Left lung (tissue), 10 donors: ENCODE results near the gene SPSB2. TPM values are rescaled to one million over a fixed set of nuclear protein-coding genes. Genes with fewer than 3 reads are reported as not detected.
"Not testable (repeated sequence)": the region's sequence is repeated elsewhere in the genome, so short reads cannot be mapped to it uniquely, and the experiment has no call there.

Source experiments
- ATAC-seq: fragments of 200-7000 bp; cut with Tn5 transposase; one replicate; pipeline ENCODE4 v1.9.1; 2020; ENCODE audit warnings: moderate library complexity
- DNase-seq, 4 donors: peaks; one replicate each; pipeline ENCODE4 v3.0.0-alpha.2; 2013 to 2020
- H3K27ac ChIP-seq, 2 donors: fragments of 200-600 bp; sonication (generic) in 1 of 2; one replicate each; pipeline versions ENCODE4 v1.5.0 to v1.8.0; 2020 to 2021
- H3K27me3 ChIP-seq, 2 donors: fragments of 200-600 bp; sonication (generic) in 1 of 2; one replicate each; pipeline versions ENCODE4 v1.5.0 to v1.8.0; 2020 to 2021
- H3K36me3 ChIP-seq, 2 donors: fragments of 200-600 bp; sonication (generic) in 1 of 2; one replicate each; pipeline versions ENCODE4 v1.5.0 to v1.8.0; 2020 to 2021
- H3K4me1 ChIP-seq, 2 donors: fragments of 200-600 bp; one replicate each; pipeline ENCODE4 v1.8.0; 2021
- H3K4me3 ChIP-seq, 2 donors: fragments of 200-600 bp; sonication (generic) in 1 of 2; one replicate each; pipeline versions ENCODE4 v1.5.0 to v1.8.0; 2020 to 2021; ENCODE audit warnings: mild to moderate bottlenecking in 1 of 2
- H3K9me3 ChIP-seq, 2 donors: fragments of 200-600 bp; sonication (generic) in 1 of 2; one replicate each; pipeline versions ENCODE4 v1.5.0 to v1.8.0; 2020 to 2021
- intact Hi-C, 2 donors: fragments of 100-400 bp; cut with DNase I; formaldehyde crosslinking; loops; one replicate each; pipeline versions ENCODE4 v1.11.2 to v1.14.2; 2022
- polyA plus RNA-seq, 6 donors: library from polyadenylated mRNA; unstranded; fragments of 120-200 nt; gene quantifications; one replicate each; pipeline ENCODE4 v1.2.1, GENCODE V29; 2013; ENCODE audit not compliant: insufficient read length in 6 of 6
- total RNA-seq, 2 donors: library from RNA; stranded (reverse); fragmentation: NEBNext Ultra II Directional; extraction: Animal tissue kit (Norgen Biotek cat#: 25700); gene quantifications; one replicate each; pipeline ENCODE4 v1.2.1, GENCODE V29; 2021
- TF ChIP-seq, protein P1 (sequence below), 2 donors: fragments of 200-600 bp; sonication (generic) in 1 of 2; IDR thresholded peaks; one replicate each; pipeline versions ENCODE4 v1.5.0 to v1.8.0; 2021; ENCODE audit warnings: antibody characterized with exemption in 2 of 2
- donor health status: DM: no; HTN: yes; CAD: no.
- donor health status: DM: no; HTN: no; CAD: no.

The SPSB2 gene
- total and polyA plus RNA-seq, 8 donors = 3.4 to 27.1 (median 8.4) TPM

DNA sequence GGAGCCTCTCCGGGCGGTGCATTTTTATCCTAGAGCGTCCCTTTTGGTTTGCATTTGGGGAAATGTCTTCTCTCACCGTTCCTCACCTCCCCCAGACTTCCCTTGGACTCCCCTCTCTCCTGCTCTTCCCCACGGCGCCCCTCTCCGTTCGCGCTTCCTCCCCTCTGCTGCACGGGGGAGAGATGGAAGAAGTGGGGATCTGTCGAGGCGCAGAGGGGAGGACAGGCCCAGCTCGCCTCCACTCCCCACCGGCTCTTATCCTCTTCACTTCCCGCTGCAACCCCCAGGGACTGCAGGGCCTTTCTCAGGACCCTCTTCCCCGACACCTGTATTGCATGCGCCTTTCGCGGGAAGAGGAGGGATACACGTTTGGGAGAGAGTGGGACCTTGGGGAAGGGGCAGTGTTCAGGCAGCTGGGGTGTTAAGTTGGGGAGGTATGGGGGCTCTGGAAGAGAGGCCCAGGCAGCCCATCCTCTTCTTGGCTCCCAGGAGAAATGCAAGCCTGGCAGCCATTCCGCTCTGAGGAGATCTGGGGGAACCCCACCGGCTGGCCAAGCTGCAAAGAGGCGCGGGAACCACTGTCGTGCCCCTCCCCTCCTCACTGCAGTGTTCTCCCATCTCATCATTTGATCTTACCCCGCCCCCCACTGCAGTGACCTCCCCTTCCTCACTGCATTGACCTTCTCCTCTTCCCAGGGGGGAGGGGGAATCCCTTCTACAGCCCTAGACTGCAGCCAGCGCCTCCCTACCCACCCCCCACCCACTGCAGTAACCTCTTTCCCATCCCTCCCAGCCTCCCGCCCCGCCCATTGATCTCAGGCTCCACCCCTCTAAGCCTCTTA is 42.1 kb upstream of the SPSB2 start:
- H3K27me3 ChIP-seq = peaks cover 0 to 40% of the 10 kb centered on the region in 2 donors
- TF ChIP-seq, protein P1, sequence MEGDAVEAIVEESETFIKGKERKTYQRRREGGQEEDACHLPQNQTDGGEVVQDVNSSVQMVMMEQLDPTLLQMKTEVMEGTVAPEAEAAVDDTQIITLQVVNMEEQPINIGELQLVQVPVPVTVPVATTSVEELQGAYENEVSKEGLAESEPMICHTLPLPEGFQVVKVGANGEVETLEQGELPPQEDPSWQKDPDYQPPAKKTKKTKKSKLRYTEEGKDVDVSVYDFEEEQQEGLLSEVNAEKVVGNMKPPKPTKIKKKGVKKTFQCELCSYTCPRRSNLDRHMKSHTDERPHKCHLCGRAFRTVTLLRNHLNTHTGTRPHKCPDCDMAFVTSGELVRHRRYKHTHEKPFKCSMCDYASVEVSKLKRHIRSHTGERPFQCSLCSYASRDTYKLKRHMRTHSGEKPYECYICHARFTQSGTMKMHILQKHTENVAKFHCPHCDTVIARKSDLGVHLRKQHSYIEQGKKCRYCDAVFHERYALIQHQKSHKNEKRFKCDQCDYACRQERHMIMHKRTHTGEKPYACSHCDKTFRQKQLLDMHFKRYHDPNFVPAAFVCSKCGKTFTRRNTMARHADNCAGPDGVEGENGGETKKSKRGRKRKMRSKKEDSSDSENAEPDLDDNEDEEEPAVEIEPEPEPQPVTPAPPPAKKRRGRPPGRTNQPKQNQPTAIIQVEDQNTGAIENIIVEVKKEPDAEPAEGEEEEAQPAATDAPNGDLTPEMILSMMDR (IDR thresholded peaks at IDR 0.05) = no peak
- peak overlapping the region; percentile 61 to 66 for H3K27ac ChIP-seq
- intact Hi-C loops = no loop called here
- H3K4me3 ChIP-seq = peak overlapping the region; percentile 44 to 58
- no peaks in the 10 kb centered on the region for H3K9me3 ChIP-seq
- H3K36me3 ChIP-seq = peaks cover 0 to 12% of the 10 kb centered on the region in 2 donors
- H3K4me1 ChIP-seq = peaks cover 0 to 24% of the 10 kb centered on the region in 2 donors
- peak; percentile 22 for ATAC-seq
- peak in 1 of 4 donors; percentile 33 for DNase-seq

GRCh38 chr12:6914246-6914946 is 41.3 kb upstream of the SPSB2 start, which contains the start of gene ENO2:
Gene ENO2 (plus strand): TSS chr12:6914580. CDS start chr12:6915833, 1,253 bp downstream.
- Histone ChIP-seq H3K36me3 (peaks cover 0 to 8% of the 10 kb centered on the region in 2 donors), H3K9me3 (no peaks in the 10 kb centered on the region), H3K27ac (peak within 1 kb of the TSS; percentile 61 to 66), H3K4me3 (peak within 1 kb of the TSS; percentile 44 to 58), H3K4me1 (peaks cover 0 to 24% of the 10 kb centered on the region in 2 donors), H3K27me3 (peaks cover 0 to 40% of the 10 kb centered on the region in 2 donors)
- intact Hi-C loops = no loop called here
- ATAC-seq = peak; percentile 92
- peak in 3 of 4 donors; percentile 69 to 92 (median 84) for DNase-seq
- TF ChIP-seq, protein P1 (IDR thresholded peaks at IDR 0.05) = no peak

- H3K4me3 ChIP-seq = no peak overlapping the region
- ATAC-seq (no peak), DNase-seq (peak in 1 of 4 donors; percentile 28)
- peaks cover 0 to 24% of the 10 kb centered on the region in 2 donors for H3K4me1 ChIP-seq
- H3K27ac ChIP-seq = no peak overlapping the region
- peaks cover 0 to 40% of the 10 kb centered on the region in 2 donors for H3K27me3 ChIP-seq
- H3K36me3 ChIP-seq = no peaks in the 10 kb centered on the region
- intact Hi-C loops = no loop called here
- TF ChIP-seq, protein P1 (IDR thresholded peaks at IDR 0.05) = no peak
- H3K9me3 ChIP-seq = no peaks in the 10 kb centered on the region
These were observed 39.2 kb upstream of the SPSB2 start for GRCh38 chr12:6912164-6912935.

- intact Hi-C loops = no loop called here
These were observed 36.5 kb upstream of the SPSB2 start for GRCh38 chr12:6909421-6910145.

GRCh38 chr12:6908141-6908540 is 35.0 kb upstream of the SPSB2 start:
- Histone ChIP-seq H3K27me3 (peaks cover 0 to 12% of the 10 kb centered on the region in 2 donors), H3K4me1 (peaks cover 4 to 13% of the 10 kb centered on the region in 2 donors)
- H3K36me3 ChIP-seq, H3K9me3 ChIP-seq, H3K4me3 ChIP-seq, H3K27ac ChIP-seq, intact Hi-C loops, ATAC-seq: not testable (repeated sequence)
- peak in 1 of 4 donors; percentile 6 for DNase-seq

More at GRCh38 chr12:6909421-6910145, 36.5 kb upstream of the SPSB2 start:
- TF ChIP-seq, protein P1 (IDR thresholded peaks at IDR 0.05) = no peak
- peaks cover 4 to 18% of the 10 kb centered on the region in 2 donors for H3K4me1 ChIP-seq
- no peaks in the 10 kb centered on the region for H3K36me3 ChIP-seq
- no peaks in the 10 kb centered on the region for H3K9me3 ChIP-seq
- peaks cover 0 to 26% of the 10 kb centered on the region in 2 donors for H3K27me3 ChIP-seq
- ATAC-seq (no peak), DNase-seq (peak in 1 of 4 donors; percentile 18)
- H3K27ac ChIP-seq = no peak overlapping the region
- H3K4me3 ChIP-seq = no peak overlapping the region
